ENCODE data around the gene TMEM39B.
"Not testable (repeated sequence)": the region's sequence is repeated elsewhere in the genome, so short reads cannot be mapped to it uniquely, and the experiment has no call there.

The TMEM39B gene

GRCh38 chr1:32126770-32127169 is 54.0 kb downstream of the TMEM39B start:
- Mint-ChIP-seq H3K27ac (ENCODE audit: low read depth) (no peak overlapping the region), H3K9me3 (no peaks in the 10 kb centered on the region), H3K4me3 (no peak overlapping the region), H3K36me3 (ENCODE audit: insufficient read depth) (peaks cover 12% of the 10 kb centered on the region), H3K27me3 (no peaks in the 10 kb centered on the region), H3K4me1 (peaks cover 52% of the 10 kb centered on the region)
- DNase-seq (ENCODE audit: low spot score in 2 of 2) (no peak), ATAC-seq (replicated peaks; ENCODE audit: extremely low read depth, poor library complexity, severe bottlenecking) (no peak)

- no peaks in the 10 kb centered on the region for H3K27me3 Mint-ChIP-seq
- H3K4me3 Mint-ChIP-seq: no peak overlapping the region
- H3K36me3 Mint-ChIP-seq (ENCODE audit: insufficient read depth): peaks cover 10% of the 10 kb centered on the region
- peaks cover 44% of the 10 kb centered on the region for H3K4me1 Mint-ChIP-seq
- DNase-seq (ENCODE audit: low spot score in 2 of 2) (no peak), ATAC-seq (replicated peaks; ENCODE audit: extremely low read depth, poor library complexity, severe bottlenecking) (no peak)
- H3K27ac Mint-ChIP-seq (ENCODE audit: low read depth): peak overlapping the region; percentile 12
- H3K9me3 Mint-ChIP-seq: no peaks in the 10 kb centered on the region
Measured at GRCh38 chr1:32127409-32128198, 54.9 kb downstream of the TMEM39B start.

- H3K4me1 Mint-ChIP-seq: peaks cover 36% of the 10 kb centered on the region
- ATAC-seq (replicated peaks; ENCODE audit: extremely low read depth, poor library complexity, severe bottlenecking): no peak
- peak overlapping the region; percentile 12 for H3K27ac Mint-ChIP-seq (ENCODE audit: low read depth)
- H3K27me3 Mint-ChIP-seq: no peaks in the 10 kb centered on the region
- no peaks in the 10 kb centered on the region for H3K9me3 Mint-ChIP-seq
- no peak overlapping the region for H3K4me3 Mint-ChIP-seq
- H3K36me3 Mint-ChIP-seq (ENCODE audit: insufficient read depth): peaks cover 9% of the 10 kb centered on the region
- DNase-seq (ENCODE audit: low spot score in 2 of 2): no peak
Measured at GRCh38 chr1:32128479-32128878, 55.7 kb downstream of the TMEM39B start.

- Mint-ChIP-seq H3K27ac (ENCODE audit: low read depth) (no peak overlapping the region), H3K36me3 (ENCODE audit: insufficient read depth) (peaks cover 9% of the 10 kb centered on the region), H3K9me3 (no peaks in the 10 kb centered on the region), H3K4me3 (no peak overlapping the region), H3K27me3 (no peaks in the 10 kb centered on the region), H3K4me1 (peaks cover 36% of the 10 kb centered on the region)
- DNase-seq (ENCODE audit: low spot score in 2 of 2) (no peak), ATAC-seq (replicated peaks; ENCODE audit: extremely low read depth, poor library complexity, severe bottlenecking) (no peak)
Measured at GRCh38 chr1:32128964-32129363, 56.2 kb downstream of the TMEM39B start.

- not testable (repeated sequence) for H3K27me3 Mint-ChIP-seq; DNase-seq (ENCODE audit: low spot score in 2 of 2); H3K9me3 Mint-ChIP-seq; H3K27ac Mint-ChIP-seq (ENCODE audit: low read depth); H3K4me3 Mint-ChIP-seq; ATAC-seq (replicated peaks; ENCODE audit: extremely low read depth, poor library complexity, severe bottlenecking)
- Mint-ChIP-seq H3K36me3 (ENCODE audit: insufficient read depth) (peaks cover 23% of the 10 kb centered on the region), H3K4me1 (peaks cover 40% of the 10 kb centered on the region)
Measured at GRCh38 chr1:32133950-32134280, 61.2 kb downstream of the TMEM39B start.

DNA sequence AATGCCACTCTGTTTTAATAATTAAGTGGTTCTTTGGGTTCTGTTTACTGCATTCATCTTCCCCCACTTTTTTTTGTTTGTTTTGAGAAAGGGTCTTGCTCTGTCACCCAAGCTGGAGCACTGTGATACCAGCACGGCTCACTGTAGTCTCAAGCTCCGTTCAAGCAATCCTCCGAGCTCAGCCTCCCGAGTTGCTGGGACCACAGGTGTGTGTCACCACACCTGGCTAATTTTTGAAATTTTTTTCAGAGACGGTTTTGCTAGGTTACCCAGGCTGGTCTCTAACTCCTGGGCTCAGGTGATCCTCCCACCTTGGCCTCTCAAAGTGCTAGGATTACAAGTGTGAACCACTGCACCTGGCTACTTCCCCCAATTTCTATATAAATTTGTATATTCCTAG is 64.4 kb downstream of the TMEM39B start:
- no peaks in the 10 kb centered on the region for H3K27me3 Mint-ChIP-seq
- H3K27ac Mint-ChIP-seq (ENCODE audit: low read depth): peak overlapping the region; percentile 15
- H3K4me1 Mint-ChIP-seq: peaks cover 51% of the 10 kb centered on the region
- peaks cover 23% of the 10 kb centered on the region for H3K36me3 Mint-ChIP-seq (ENCODE audit: insufficient read depth)
- DNase-seq (ENCODE audit: low spot score in 2 of 2): no peak
- no peak overlapping the region for H3K4me3 Mint-ChIP-seq
- no peak for ATAC-seq (replicated peaks; ENCODE audit: extremely low read depth, poor library complexity, severe bottlenecking)
- H3K9me3 Mint-ChIP-seq: no peaks in the 10 kb centered on the region

DNA sequence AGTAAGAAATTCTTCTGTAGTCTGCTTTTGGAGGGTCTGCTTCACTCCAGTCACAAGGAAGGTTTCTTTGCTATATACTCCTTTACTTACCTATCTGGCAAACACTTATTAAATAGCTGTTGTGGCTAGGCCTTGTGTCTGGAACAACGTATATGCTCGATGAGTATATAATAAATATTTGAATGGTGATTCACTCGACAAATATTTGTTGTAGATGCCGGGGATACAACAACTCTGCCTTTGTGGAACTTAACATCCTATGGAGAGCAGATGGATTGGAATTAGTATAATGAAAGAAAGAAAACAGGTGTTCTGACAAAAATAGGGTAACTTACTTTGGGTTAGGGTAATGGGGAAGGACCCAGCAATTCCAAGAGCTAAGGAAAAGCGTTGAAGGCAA is 66.2 kb downstream of the TMEM39B start:
- Mint-ChIP-seq H3K36me3 (ENCODE audit: insufficient read depth) (peaks cover 22% of the 10 kb centered on the region), H3K27ac (ENCODE audit: low read depth) (peak overlapping the region; percentile 15), H3K4me3 (no peak overlapping the region), H3K9me3 (no peaks in the 10 kb centered on the region), H3K27me3 (no peaks in the 10 kb centered on the region), H3K4me1 (peaks cover 56% of the 10 kb centered on the region)
- no peak for ATAC-seq (replicated peaks; ENCODE audit: extremely low read depth, poor library complexity, severe bottlenecking)
- no peak for DNase-seq (ENCODE audit: low spot score in 2 of 2)

DNA sequence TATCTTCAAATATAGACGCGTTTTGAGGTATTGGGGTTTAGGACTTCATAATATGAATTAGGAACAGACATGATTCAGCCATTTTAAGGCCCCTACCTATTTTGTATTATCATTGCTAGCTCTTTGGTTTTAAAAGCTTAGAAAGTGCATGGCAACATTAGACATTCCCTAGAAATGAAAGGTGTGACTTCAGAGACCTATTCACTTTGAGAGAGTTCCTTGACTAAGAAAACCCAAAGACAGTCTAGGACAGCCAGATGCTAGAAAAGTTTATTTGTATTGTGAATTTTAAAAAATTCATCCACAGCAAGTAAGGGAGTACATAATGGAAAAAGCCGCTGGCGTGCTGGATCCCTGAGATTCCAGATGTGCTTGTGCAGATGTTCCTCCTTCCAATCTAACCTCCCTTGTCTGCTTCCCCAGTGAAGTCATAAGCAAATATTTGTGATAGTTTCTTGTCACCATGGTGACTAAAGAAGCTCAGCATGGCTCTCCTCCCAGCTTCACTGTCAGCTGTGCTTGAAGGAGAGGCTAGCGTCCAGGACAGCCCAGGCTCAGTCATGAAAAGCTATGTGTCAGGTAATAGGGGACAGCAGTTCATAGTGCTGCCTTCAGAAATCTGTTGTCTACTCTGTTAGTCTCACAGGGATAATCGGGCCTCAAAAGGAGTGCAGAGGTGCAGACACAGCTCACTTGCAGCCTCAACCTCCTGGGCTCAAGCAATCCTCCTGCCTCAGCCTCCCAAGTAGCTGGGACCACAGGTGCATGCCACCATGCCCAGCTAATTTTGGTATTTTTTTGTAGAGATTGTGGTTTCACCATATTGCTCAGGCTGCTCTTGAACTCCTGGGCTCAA is 69.9 kb downstream of the TMEM39B start:
- Mint-ChIP-seq H3K9me3 (no peaks in the 10 kb centered on the region), H3K4me3 (no peak overlapping the region), H3K4me1 (peaks cover 54% of the 10 kb centered on the region), H3K27me3 (no peaks in the 10 kb centered on the region), H3K36me3 (ENCODE audit: insufficient read depth) (peaks cover 11% of the 10 kb centered on the region), H3K27ac (ENCODE audit: low read depth) (no peak overlapping the region)
- DNase-seq (ENCODE audit: low spot score in 2 of 2) (no peak), ATAC-seq (replicated peaks; ENCODE audit: extremely low read depth, poor library complexity, severe bottlenecking) (no peak)

DNA sequence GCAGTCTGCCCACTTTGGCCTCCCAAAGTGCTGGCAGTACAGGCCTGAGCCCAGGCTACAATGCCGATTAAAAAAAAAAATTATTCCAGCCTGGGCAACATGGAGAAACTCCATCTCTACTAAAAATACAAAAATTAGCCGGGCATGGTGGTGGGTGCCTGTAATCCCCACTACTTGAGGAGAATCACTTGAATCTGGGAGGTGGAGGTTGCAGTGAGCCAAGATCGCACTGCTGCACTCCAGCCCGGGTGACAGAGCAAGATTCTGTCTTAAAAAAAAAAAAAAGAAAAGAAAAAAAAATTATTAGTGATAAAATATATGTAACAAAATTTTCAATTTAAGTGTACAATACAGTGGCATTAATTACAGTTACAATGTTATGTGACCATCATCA is 70.6 kb downstream of the TMEM39B start:
- not testable (repeated sequence) for DNase-seq (ENCODE audit: low spot score in 2 of 2); H3K36me3 Mint-ChIP-seq (ENCODE audit: insufficient read depth); H3K27ac Mint-ChIP-seq (ENCODE audit: low read depth); H3K9me3 Mint-ChIP-seq; H3K27me3 Mint-ChIP-seq; ATAC-seq (replicated peaks; ENCODE audit: extremely low read depth, poor library complexity, severe bottlenecking); H3K4me3 Mint-ChIP-seq
- H3K4me1 Mint-ChIP-seq: peaks cover 48% of the 10 kb centered on the region

GRCh38 chr1:32144033-32144432 is 71.3 kb downstream of the TMEM39B start:
- Mint-ChIP-seq H3K4me3 (no peak overlapping the region), H3K36me3 (ENCODE audit: insufficient read depth) (peaks cover 10% of the 10 kb centered on the region), H3K27ac (ENCODE audit: low read depth) (no peak overlapping the region), H3K9me3 (peaks cover 4% of the 10 kb centered on the region), H3K27me3 (no peaks in the 10 kb centered on the region), H3K4me1 (peaks cover 41% of the 10 kb centered on the region)
- DNase-seq (ENCODE audit: low spot score in 2 of 2): no peak
- no peak for ATAC-seq (replicated peaks; ENCODE audit: extremely low read depth, poor library complexity, severe bottlenecking)

DNA sequence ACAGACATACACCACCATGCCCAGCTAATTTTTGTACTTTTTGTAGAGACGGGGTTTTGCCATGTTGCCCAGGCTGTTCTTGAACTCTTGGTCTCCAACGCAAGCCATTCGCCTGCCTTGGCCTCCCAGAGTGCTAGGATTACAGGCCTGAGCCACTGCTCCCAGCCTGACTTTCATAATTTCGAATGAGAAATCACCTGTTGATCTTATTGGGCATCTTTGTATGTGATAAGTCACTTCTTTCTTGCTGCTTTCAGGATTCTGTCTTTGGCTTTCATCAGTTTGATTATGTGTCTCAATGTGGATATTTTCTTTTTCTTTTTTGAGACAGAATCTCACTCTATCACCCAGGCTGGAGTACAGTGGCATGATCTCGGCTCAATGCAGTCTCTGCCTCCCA is 75.1 kb downstream of the TMEM39B start:
- not testable (repeated sequence) for H3K9me3 Mint-ChIP-seq; H3K36me3 Mint-ChIP-seq (ENCODE audit: insufficient read depth); ATAC-seq (replicated peaks; ENCODE audit: extremely low read depth, poor library complexity, severe bottlenecking); DNase-seq (ENCODE audit: low spot score in 2 of 2); H3K4me3 Mint-ChIP-seq; H3K27ac Mint-ChIP-seq (ENCODE audit: low read depth); H3K27me3 Mint-ChIP-seq
- peaks cover 36% of the 10 kb centered on the region for H3K4me1 Mint-ChIP-seq

- Mint-ChIP-seq H3K27ac (ENCODE audit: low read depth) (no peak overlapping the region), H3K36me3 (ENCODE audit: insufficient read depth) (peaks cover 22% of the 10 kb centered on the region), H3K4me1 (peaks cover 29% of the 10 kb centered on the region), H3K9me3 (peaks cover 6% of the 10 kb centered on the region), H3K27me3 (no peaks in the 10 kb centered on the region), H3K4me3 (no peak overlapping the region)
- ATAC-seq (replicated peaks; ENCODE audit: extremely low read depth, poor library complexity, severe bottlenecking) (no peak), DNase-seq (ENCODE audit: low spot score in 2 of 2) (no peak)
Measured at GRCh38 chr1:32150847-32151246, 78.1 kb downstream of the TMEM39B start.

DNA sequence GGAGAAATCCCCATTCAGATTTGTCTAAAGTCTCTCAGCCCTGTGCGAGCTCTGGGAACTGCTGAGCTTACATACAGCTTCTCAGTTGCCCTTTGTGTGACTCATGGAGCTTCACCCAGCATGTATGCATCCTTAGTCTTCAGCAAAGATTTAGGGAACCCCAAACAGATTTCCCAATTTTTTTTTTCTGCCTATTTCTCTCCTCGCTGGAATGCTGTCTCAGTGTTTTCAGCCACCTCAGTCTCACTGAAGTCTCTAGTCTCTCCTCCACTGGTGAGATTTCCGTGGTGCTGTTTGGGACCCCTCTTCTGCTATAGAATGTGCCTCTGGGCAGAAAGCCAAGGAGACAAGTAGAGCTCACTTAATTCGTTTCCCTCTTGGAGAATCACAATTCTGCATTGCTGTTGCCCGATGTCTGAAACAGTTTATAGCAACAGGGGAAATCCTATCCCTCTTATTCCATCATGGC is 78.6 kb downstream of the TMEM39B start:
- peaks cover 27% of the 10 kb centered on the region for H3K36me3 Mint-ChIP-seq (ENCODE audit: insufficient read depth)
- ATAC-seq (replicated peaks; ENCODE audit: extremely low read depth, poor library complexity, severe bottlenecking): no peak
- peaks cover 6% of the 10 kb centered on the region for H3K9me3 Mint-ChIP-seq
- H3K4me3 Mint-ChIP-seq: no peak overlapping the region
- no peaks in the 10 kb centered on the region for H3K27me3 Mint-ChIP-seq
- H3K27ac Mint-ChIP-seq (ENCODE audit: low read depth): no peak overlapping the region
- DNase-seq (ENCODE audit: low spot score in 2 of 2): no peak
- peaks cover 24% of the 10 kb centered on the region for H3K4me1 Mint-ChIP-seq

All from central memory CD8-positive, alpha-beta T cell (primary cell).